NCI-H1092 (cell line): Measurements from ENCODE around the gene TEDC1.

ENCODE experiments used
- DNase-seq: peaks from one replicate; lab custom pipeline; 2025; lab: John Stamatoyannopoulos, UW

TEDC1 gene

DNA sequence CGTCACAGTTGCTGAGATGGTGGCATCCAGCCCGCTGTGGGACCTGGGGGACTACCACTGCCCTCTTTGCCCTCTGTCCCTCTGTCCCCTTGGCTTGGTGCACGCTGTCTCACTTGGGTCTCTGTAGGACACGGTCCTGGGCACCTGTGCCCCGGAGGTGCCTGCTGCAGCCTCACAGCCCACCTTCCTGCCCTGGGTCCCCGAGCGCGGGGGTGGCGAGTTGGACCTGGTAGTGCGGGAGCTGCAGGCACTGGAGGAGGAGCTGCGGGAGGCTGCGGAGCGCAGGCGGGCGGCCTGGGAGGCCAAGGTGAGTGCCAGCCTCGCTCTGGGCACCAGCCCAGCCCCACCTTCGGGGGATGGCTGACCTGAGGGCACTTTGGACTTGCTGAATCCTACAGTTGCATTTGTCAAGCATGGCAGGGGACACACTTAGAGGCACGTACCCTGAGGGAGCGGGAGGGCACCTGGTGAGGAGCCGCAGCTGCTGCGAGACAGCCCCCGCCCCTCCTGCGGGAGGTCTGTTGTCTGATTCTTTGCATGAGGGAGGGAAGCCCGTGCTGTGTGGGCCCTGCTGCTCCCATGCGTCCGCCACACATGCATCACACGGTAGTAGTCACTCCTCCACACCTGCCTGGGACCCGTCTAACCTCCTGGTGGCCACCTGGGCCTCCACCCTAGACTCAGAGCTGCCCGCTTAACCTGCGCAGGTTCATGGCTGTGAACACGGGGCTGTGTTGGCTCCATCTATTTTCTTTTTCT is 6.8 kb downstream of the TEDC1 start:
- no peak for DNase-seq

GRCh38 chr14:105498430-105499255 is 7.6 kb downstream of the TEDC1 start:
- DNase-seq: no peak

- DNase-seq: no peak
Observed at GRCh38 chr14:105499256-105500035, 8.4 kb downstream of the TEDC1 start.

GRCh38 chr14:105500036-105500725 is 9.1 kb downstream of the TEDC1 start:
- DNase-seq: no peak

DNA sequence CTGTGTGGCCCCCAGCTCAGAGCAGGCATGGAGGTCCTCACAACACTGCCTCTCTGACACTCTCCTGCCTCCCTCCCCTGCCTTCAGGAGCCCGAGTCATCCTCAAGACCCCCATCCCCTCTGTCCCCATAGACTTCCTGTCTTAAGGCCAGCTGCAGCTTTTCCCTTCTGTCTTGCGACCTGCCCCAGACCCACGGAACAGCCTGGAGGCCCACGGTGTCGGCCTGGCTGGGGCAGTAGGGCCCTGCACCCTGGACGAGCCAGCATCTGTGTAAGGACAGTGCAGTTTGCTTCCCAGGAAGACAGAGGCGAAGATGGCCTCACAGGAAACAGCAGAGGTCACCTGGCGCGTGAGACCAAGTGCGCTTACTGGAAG is 9.7 kb downstream of the TEDC1 start:
- no peak for DNase-seq

DNA sequence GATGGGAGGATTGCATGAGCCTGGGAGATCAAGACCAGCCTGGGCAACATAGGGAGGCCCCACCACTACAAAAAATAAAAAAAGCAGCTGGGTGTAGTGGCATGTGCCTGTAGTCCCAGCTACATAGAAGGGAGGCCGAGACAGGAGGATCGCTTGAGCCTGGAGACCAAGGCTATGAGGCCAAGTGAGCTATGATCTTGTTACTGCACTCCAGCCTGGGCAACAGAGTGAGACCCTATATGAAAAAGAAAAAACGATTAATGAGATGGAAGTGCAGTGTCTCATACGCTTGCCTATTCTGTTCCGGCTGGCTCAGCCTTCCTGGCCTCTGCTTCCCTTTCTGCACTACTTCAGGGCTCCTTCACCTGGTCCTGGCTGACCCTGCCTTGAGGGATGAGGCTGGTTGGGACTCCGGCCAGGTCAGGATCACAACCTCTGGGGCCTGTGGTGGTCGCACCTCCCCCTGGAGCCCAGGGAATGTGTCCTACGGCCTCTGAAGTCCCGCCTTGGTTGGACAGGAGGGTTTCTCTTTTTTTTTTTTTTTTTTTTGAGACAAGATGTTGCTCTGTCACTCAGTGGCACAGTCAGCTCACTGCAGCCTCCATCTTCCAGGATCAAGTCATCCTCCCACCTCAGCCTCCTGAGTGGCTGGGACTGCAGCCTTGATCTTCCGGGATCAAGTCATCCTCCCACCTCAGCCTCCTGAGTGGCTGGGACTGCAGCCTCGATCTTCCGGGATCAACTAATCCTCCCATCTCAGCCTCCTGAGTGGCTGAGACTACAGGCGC is 10.7 kb downstream of the TEDC1 start:
- no peak for DNase-seq

- DNase-seq: no peak
Observed at GRCh38 chr14:105502446-105503295, 11.6 kb downstream of the TEDC1 start.

GRCh38 chr14:105503296-105503640 is 12.2 kb downstream of the TEDC1 start:
- no peak for DNase-seq

DNA sequence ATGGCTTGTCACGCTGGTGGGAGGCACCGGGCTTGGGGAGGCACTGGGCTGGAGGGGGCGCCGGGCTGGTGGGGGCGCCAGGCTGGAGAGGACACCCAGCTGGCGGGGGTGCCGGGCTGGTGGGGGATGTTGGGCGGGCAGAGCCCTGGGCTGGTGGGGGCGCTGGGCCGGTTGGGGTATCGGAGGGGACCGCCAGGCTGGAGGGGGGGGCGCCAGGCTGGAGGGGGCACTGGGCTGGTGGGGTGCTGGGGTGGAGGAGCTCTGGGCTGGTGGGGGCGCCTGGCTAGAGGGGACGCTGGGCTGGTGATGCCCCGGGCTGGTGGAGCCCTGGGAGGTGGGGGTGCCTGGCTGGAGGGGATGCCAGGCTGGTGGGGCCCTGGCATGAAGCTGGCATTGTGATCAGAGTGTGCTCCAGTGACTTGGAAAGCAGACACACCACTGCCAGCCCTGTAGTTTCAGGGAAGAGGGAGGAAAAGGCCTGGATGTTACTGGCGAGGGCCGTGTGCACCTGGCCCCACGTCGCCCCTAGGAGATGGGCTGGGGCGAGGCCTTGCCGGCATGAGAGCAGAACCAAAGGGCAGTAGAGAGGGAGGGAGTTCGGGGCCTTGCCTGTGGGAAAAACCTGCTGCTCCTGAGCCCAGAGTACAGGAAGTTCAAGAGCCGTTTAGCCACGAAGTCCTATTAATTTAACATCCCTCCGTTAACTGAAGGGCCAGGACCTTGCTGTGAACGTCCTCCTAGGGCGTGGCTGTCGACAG is 13.1 kb downstream of the TEDC1 start:
- DNase-seq: no peak

- DNase-seq: no peak
Observed at GRCh38 chr14:105505101-105505500, 14.1 kb downstream of the TEDC1 start.

DNA sequence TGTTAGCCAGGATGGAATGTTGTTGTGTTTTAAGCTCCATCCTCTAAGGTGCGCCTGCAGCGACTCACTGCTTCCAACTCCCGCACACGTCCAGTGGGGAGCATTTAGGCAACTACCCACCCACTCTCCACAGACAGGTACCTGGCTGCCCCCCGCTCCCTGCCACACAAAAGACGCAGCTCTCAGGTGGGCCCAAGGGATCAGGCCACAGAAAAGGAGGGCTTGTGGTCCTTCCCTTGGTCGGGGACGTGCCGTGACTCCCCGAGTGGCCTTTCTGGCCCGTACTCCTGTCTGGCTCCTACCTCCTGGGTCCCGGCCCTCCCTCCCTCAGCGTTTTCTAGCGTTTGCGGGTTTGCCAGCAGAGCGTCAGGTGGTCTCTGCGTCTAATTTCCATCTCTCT is 16.2 kb downstream of the TEDC1 start:
- no peak for DNase-seq

- DNase-seq: no peak
Observed at GRCh38 chr14:105508069-105508468, 17.0 kb downstream of the TEDC1 start.

DNA sequence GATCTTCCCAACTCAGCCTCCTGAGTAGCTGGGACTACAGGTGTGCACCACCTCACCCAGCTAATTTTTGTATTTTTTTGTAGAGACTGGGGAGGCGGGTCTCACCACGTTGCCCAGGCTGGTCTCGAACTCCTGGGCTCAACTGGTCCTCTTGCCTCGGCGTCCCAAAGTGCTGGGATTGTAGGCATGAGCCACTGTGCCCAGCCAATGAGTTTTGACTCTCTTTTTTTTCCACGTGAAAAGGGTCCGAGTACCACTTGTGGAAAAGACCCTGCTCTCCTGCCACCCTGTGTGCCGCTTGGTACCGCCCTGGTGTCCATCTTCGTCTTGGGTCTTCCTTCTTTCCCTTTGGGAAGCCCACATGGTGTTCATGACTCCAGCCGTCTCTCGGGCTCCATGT is 17.6 kb downstream of the TEDC1 start:
- no peak for DNase-seq

GRCh38 chr14:105517096-105517495 is 26.1 kb downstream of the TEDC1 start:
- no peak for DNase-seq

- no peak for DNase-seq
Observed at GRCh38 chr14:105519946-105520698, 29.1 kb downstream of the TEDC1 start.

DNA sequence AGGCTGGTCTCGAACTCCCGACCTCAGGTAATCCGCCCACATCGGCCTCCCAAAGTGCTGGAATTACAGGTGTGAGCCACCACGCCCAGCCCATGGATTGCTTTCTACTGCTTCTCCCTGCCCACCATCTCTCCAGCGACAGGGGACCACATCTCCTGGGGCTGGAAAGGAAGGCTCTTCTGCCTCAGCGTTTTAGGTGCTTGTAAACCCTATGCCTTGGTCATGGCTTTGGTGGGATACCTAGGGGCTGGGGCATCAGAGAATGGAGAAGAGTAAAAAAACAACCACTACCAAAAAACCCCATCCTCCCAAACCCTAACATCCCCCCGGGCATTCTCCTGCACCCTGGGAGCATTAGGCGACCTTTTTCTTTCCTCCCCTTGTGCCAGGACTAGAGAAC is 34.3 kb downstream of the TEDC1 start:
- no peak for DNase-seq

DNA sequence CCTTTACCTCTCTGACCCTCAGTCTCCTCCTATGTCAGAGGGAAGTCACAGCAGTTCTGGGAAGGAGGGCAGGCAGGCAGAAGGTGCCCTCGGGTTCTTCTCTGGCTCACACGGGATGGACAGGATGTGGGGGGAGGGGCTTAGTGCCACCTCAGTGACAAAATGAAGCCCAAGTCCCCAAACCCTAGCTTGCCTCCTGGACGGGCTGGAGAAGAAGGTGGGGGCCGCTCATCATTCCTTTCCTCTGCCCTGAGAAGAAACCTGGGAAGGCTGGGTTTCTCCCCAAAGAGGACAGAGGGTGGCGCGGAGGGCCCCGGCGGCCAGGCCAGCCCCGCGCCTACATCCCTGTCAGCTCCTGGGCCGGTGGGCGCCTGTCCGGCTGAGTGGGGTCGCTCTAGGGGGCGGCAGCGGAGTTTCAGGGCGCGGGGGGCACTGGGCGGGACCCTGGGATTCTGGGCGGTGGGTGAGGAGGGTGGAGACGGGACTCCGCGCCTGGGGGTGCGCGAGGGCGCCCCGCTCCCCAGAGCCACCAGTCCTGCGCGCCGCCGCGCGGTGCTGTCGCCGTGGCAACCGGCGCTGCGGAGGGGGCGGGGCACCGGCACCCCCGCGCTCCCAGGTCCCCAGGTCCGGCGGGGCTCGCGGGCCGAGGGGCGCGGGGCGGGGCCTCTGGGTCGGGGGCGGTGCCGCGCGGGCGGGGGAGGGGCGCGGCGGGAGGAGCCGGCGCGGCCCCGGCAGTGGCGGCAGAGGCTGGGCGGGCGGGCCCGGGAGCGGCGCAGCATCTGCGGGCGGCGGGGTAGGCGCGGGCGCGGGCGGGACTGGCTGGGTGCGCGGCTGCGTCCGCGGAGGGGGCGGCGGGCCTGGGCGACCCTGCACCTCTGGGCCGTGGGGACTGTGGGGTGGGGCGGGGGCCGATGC is 35.1 kb downstream of the TEDC1 start, which contains the start of gene TMEM121:
TSS of gene TMEM121 (plus strand) at position 723 of the 915 bp plus-strand sequence. CDS start 2,252 bp downstream, outside the sequence.
- DNase-seq: no peak
